KBM-7 (cell line): ENCODE results near the gene KMO.

Source experiments
- DNase-seq: peaks from one replicate; pipeline ENCODE4 v3.0.0-alpha.2; 2015
- in situ Hi-C: fragments of 300-500 bp; cut with MboI; formaldehyde crosslinking; loops from 2 replicates; pipeline ENCODE4 v1.14.3; 2020; ENCODE audit warnings: low sequenced_read_pairs, low pct_unique_long_range_greater_than_20kb, mixed read lengths

KMO gene

DNA sequence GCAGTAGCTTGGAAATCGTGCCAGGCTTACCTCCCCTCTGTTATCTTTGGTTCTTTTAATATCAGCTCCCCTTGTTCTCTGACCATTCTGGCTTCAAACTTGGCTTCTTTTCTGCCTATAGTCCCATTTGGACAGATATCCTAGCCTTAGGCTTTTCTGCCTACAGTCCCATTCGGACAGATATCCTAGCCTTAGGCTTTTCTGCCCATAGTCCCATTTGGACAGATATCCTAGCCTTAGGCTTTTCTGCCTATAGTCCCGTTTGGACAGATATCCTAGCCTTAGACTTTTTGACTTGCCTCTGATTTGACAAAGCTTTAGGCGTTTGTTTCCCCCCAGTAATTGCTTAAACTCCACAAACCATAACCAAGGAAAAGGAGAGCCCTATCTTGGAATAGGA, 82.4 kb downstream of the KMO start:
- DNase-seq, result no peak
- in situ Hi-C loops, result no loop called here

DNA sequence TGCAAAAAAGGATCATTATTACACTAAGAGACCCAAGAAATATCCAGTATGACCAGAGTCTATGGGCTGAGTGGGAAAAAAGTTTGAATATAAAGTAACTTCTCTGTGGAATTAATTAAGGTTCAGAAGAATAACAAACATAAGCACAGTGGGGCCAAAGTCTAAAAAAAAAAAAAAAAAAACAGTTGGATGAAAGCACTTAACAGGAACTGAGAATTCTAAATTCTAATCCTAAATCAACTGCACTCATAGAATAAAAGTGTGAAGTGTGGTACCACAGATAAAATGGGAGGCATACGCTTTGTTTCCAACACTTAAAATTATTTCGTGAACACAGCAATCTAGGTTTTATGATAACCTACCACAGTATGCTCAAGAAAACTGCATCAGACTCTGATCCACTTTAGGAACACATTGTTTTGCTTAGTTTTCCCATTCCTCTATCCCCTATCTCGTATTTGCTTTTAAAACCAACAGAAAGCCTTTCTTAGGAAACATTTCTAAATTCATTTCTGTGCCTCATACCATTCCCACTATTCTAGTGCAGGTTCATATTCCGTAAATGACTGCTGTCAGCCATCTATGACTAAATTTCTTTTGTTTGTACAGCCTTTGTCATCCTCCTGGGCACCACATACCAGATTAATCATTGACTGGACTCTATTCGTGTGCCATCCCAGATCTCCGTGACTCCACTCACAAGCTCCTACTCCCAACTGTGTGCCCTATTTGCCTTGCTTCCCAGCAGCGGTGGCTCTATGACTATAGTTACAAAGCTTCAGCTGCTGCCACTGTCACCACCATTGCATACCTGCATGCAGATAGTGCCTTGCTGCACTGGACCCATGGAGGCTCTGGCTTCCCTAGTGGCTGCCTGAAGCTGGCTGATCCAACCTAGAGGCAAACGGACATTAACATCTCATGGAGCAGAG, 83.1 kb downstream of the KMO start:
- DNase-seq, result no peak
- in situ Hi-C loops, result no loop called here

DNA sequence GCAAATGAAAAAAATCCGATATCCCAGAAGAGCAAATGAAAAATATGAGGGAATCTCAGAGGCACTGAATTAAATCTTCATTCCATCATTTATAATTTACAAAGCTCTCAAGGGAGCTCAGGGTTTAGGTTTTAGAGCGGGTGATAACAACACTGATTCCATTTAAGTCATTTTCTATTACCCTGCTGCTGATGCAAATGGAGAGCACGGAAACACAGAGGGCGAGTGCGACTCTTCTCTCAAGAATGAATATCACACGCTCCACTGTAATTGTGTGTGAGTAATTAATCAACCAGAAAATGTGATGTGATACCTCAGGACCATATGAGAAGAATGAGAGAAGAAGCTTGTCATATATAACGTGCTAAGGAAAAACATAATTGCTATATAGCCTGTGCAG, 85.2 kb downstream of the KMO start:
- in situ Hi-C loops, result no loop called here
- DNase-seq, result no peak

DNA sequence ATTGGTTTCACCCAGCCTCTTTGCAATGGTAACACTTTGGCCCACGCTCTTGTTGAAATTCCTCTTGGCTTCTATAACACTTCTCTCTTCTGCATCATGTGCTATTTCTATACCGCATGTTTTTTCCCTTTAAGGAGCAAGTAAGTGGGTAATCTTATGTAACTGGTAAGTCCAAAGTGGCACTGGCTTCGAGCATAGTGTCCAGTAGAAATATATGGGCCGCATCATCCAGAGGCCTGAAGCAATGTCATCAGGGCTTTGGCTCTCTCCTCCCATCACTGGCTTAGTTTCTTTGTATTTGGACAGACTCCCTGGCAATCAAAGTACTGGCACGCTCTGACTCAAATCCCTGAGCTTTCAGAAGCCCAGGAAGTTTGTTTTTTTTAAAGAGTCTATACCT, 90.5 kb downstream of the KMO start:
- DNase-seq, result no peak
- in situ Hi-C loops, result no loop called here

DNA sequence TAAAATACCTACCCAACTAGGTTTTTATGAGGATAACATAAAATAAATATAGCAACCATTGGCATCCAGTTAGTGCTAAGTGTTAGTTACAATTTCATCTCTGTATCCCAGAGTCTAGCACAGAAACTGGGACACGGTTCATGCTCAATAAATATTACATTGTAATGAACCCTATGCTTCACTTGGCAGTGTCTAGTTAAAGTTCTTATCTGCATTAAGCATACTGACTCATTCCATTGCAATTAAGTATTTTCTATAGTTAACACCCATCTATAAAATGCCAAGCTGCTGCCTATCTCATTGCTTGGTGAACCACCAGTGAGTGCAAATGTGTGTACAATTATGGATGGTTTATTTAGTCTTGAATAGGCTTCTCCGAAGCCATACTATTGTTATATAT, 92.8 kb downstream of the KMO start:
- DNase-seq, result no peak
- in situ Hi-C loops, result no loop called here

DNA sequence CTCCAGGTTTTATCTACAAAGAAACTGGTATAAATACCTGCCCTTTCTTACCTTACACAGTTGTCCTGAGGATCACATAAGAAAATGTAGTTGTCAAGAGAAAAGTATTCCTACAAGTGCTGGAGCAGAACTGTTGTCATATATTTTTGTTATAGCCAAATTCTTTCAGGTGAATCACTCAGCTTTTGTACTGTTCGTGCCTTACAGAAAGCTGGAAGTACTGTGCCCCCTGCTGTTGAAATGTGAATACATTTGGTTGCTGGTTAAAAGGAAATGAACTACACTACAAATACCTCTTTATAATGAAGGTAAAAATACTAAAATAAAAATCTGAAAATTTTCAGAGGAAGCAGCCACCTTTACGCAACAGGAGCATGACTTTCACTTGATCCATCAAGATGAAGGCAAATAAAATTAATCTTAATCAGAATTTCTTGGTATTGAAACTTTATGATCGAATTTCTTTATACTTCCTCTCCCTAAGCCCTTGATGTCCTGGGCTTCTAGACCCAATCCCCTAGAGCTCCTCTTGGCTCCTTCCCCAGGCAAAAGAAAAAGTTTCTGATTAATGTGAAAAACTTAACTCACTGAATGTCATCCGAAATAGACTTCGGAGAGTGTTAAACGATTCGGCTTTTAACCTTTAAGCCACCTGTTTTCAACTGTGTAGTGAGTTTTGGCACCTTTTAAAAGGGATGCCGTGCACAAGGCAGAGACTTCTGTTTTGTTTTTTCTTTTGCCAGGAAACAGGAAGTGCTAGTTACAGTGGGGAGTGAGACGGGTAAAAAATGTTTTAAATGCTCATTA, 95.5 kb downstream of the KMO start:
- peak; percentile 75 for DNase-seq
- in situ Hi-C loops, result no loop called here

DNA sequence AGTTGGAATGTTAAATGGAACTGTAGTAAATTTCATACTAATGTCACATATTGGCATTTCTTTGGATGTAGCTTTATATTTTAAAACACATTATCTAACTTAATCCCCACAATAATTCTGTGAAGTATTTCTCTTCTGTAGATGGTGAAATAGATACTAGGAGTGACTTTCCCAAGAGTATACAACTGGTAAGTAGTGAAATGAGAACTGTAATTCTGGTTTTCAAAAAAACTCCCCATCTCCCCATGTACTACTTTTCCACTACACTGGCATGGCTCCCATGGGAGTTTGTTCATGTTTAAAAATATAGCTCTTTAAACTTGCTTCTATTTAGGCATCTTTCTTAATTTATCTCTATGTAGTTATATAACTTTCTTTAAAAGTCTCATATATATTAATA, 97.8 kb downstream of the KMO start:
- DNase-seq, result no peak
- in situ Hi-C loops, result no loop called here

DNA sequence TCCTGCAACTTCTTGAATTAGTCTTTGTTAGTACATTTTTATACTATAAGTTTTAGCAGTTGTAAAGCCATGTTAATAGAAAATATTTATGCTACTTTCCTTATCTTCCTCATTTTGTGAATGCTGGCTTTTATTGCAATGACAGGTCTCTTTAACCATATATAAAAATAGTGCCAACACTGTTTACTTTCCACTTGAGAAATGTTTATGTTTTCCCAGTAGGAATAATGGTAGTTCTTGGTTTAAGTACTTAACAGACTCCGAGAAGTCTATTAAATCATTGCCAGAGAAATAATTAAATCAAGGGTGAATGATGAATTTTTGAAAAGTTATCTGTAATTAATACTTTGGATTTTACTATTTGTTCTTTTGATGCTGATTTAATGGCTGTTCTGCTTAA, 98.3 kb downstream of the KMO start:
- in situ Hi-C loops, result no loop called here
- no peak for DNase-seq

DNA sequence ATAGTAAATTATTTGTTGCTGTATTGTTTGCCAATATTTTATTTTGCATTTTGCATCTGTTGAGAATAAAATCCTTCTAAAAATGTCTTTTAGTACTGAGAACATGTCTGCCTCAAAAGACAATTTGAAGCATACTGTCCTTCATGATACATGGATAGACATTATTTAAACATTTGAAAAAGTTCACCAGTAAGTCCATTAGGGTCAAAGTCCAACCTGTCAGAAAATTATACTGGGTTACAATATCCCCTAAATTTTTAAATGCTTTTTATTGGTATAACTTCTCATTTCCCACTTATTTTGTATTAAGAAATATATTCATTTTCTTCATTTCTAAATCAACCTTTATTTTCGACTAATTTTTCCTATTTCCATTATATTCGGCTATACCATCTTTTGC, 98.7 kb downstream of the KMO start:
- in situ Hi-C loops, result no loop called here
- no peak for DNase-seq

DNA sequence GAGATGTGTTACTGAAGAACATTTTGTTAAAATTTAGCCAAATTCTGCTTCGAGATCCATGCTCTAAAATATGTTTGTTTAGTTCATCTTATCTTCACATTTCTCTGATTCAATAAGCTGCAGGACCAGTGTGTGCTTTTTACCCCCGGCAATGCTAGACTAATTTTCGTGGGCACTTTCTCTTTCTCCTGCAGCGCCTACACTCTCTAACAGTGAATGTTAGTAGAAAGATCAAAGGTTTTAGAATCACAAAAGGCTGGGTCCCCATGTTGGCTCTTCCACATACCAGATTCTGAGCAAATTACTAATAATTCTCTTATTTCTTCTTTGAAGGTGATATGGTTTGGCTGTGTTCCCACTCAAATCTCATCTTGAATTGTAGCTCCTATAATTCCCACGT, 99.5 kb downstream of the KMO start:
- no peak for DNase-seq
- in situ Hi-C loops, result no loop called here

DNA sequence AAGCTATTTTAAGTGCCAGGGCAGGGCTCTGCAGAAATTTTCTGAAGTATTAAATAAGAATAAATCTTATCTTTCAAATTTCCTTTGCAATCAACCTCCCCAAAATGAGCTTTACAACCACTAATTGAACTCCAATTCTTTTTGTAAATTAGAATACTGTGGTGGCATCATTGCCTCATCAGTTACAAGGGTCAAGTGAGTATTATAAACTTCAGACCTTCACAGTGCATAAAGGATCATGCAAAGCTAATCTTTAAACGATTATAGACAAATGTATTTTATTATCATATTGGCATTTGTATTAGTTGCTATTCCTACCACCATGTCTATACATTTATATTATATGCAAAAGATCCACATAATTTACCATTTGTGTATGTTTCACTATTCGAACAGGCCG, 100.8 kb downstream of the KMO start:
- DNase-seq, result no peak
- in situ Hi-C loops, result no loop called here

DNA sequence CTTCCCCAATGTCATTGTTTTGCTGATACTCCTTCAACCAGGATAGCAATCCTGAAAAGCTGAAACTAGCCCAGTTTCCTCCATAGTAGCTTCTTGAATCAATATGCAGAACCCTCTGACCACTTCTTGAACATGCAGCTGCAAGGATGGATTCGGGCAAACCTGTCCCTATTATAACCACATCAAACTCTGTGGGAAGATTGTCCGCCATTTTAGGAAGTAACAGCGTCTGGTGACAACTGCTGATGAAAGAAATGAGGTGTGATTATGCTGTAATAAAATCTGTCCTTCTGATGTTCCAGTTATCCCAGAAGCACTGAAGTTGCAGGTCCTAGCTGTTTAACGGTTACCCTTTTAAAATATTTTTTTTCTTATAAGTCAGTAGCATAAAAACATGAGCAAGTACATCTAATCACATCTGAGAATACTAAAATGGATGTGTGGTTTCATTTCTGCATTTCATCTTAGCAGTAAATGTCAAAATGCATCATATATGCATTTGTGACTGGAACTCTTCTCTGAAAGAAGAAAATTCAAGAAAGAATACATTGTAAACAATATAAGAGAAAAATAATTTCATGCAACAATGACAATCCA, 103.5 kb downstream of the KMO start:
- in situ Hi-C loops, result no loop called here
- no peak for DNase-seq

DNA sequence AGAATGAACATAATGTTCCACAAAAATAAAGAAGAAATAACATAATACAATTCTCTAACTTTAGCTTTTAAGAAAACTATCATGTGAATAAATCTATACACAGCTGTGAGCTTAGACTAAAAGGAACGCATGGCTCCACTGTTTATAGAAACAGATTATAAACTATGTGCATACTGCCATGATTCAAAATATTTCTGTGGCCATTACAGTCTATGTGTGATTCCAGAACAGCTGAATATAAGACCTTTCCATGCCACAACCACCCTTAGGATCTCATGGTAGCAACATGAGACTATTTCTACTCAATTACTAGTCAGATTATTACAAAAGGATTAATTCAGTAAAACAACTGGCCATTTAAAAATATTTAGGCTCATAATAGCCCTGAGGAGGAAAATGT, 104.1 kb downstream of the KMO start:
- no peak for DNase-seq
- in situ Hi-C loops, result no loop called here

DNA sequence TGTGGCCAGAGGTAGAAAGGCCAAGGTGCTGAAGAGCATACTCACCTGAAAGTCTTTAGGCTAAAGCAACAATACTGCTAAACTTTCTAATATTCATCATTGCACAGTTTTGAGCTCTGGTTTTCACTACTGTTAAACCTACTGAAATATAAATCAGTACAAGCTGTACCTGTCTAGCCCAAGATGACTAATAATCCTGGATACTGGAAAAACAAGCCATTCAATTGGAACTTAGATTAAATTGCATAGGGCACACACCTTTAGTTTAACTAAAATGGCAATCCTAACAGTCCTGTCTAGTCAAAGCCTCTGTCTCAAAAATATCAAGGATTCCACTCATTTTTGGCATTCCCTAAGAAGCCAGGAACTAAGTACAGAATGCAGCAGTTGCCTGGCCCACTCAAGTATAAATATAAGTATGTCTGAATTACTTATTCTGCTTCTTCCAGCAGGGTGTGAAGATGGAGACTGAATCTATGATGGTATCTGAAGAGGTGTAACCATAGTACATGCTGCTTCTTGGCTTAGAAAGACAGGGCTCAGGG, 104.9 kb downstream of the KMO start:
- in situ Hi-C loops, result no loop called here
- no peak for DNase-seq

DNA sequence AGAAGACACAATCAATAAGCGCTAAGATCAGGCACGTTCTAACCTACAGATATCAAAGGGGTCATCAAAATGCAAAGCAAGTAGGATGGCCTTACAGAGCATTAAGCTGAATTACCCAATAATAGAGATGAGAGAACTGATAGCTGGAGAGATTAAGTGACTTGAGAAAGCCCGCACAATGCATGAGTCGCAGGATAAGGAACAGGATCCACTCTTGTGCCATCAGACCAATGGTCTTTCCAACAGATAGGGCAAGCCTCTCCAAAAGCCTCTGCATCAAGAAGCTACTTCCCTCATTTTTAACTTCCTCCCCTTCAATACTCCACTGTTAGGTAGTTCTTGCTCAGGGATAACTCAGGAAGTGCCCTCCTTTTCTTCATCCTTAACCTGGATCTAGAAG, 105.4 kb downstream of the KMO start:
- peak; percentile 52 for DNase-seq
- in situ Hi-C loops, result no loop called here

DNA sequence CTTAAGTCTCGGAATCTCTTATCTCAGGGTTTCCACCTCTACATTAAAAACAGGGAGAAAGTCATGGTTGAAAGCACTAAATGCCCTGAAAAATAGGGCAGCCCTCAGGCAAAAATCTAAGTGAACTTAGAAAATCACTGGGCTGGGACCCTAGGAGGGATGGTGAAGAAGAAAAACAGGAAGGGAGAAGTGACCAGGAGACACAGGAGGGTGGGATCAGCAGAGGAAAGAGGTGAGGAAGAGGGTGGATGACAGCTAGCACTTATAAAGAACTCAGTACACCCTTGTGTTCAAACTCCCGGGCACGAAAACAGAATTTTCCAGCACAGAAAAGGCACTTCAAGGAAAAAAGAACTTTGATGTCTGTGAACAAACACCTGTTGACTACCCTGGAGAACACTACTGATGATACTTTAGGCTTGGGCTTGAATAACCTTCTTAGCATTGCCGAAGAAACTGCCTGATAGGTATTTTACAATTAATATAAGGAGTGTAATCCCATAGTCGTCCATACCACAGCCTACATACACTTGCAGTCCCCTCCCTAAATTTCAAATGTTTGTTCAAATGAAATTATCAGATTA, 106.0 kb downstream of the KMO start:
- peak; percentile 34 for DNase-seq
- in situ Hi-C loops, result no loop called here

DNA sequence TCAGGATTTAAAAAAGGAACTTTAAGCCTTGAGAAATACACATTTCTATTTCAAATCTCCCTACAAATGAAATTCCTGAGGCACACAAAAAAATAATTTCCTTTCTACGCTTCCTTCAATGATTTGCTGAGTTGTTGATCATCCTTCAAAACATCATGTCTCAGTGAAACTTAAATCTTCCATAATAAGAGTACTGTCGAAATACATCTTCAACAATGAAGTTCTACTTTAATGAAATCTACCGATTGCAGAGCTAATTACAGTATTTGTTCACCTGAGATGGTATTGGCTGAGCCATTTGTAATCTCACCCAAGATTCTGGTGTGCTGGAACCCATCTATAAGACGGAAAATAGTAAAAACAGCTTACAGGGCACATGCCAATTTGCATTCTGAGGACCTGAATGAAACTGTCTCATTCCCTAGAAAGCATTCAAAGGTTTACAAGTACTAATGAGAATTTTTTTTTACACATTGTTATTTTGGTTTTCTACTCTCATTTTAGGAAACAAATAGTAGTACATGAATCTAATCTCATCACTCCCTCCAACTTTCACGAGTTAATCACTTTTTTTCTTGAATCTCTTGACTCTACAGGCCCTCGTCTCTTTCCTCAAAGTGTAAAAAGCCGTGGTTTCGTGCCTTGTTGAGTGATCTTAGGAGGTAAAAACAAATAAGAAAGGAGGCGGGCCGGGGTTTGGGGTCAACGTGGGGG, 106.9 kb downstream of the KMO start:
- DNase-seq, result peak; percentile 42
- in situ Hi-C loops, result no loop called here

DNA sequence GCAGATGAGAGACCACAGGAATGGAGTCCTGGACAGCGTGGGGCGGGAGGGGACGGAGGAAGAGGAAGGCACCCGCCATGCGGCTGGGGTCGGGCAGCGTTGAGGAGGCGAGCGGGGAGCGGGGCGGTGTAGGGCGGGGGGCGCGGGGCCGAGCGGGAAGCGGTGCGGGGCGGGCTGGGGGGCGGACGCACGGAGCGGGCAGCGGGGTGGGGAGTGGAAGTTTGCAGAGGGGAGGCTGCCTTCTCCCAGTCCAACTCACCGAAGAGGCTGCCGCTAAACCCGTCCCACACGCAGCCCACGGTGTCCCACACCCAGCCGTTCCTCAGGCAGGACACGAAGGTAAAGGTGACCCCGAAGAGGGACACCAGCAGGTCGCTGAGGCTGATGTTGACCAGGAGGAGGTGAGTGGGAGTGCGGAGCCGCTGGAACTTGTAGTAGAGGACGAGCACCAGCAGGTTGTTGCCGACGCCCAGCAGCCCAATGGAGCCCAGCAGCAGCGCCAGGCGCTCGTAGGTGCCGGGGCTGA, 107.5 kb downstream of the KMO start:
- in situ Hi-C loops, result no loop called here
- peak; percentile 63 for DNase-seq
